ENCODE measurements around the gene MAPKBP1.
"Not testable (repeated sequence)": the region's sequence is repeated elsewhere in the genome, so short reads cannot be mapped to it uniquely, and the experiment has no call there.

MAPKBP1 gene

GRCh38 chr15:41774062-41774881 lies at the start of gene MAPKBP1:
MAPKBP1 (plus strand) TSS chr15:41774484; CDS start chr15:41775276, 792 bp downstream.
- DNase-seq = peak; percentile 94 to 97 (median 95)

GRCh38 chr15:41727143-41727542 lies 47.1 kb upstream of the MAPKBP1 start:
- DNase-seq = no peak

- not testable (repeated sequence) for DNase-seq
Observed at GRCh38 chr15:41728061-41728460, 46.2 kb upstream of the MAPKBP1 start.

- DNase-seq = no peak
Observed at GRCh38 chr15:41730543-41730942, 43.7 kb upstream of the MAPKBP1 start.

- DNase-seq = no peak
Observed at GRCh38 chr15:41732483-41732882, 41.8 kb upstream of the MAPKBP1 start.

- DNase-seq = no peak
Observed at GRCh38 chr15:41734079-41734478, 40.2 kb upstream of the MAPKBP1 start.

GRCh38 chr15:41735046-41735445 lies 39.2 kb upstream of the MAPKBP1 start:
- no peak for DNase-seq

GRCh38 chr15:41735492-41735891 lies 38.8 kb upstream of the MAPKBP1 start:
- DNase-seq = not testable (repeated sequence)

GRCh38 chr15:41746802-41747201 lies 27.5 kb upstream of the MAPKBP1 start:
- no peak for DNase-seq

GRCh38 chr15:41756198-41756597 lies 18.1 kb upstream of the MAPKBP1 start:
- DNase-seq = no peak

- peak; percentile 9 to 61 (median 47) for DNase-seq
Observed at GRCh38 chr15:41772720-41773331, 1.5 kb upstream of the MAPKBP1 start.

- peak in 1 of 3 experiments; percentile 31 for DNase-seq
Observed at GRCh38 chr15:41773332-41773728, 954 bp upstream of the MAPKBP1 start.

- DNase-seq = no peak
Observed at GRCh38 chr15:41773729-41774061, 589 bp upstream of the MAPKBP1 start.

- DNase-seq = no peak
Observed at GRCh38 chr15:41774882-41775417, 666 bp downstream of the MAPKBP1 start.

- peak in 2 of 3 experiments; percentile 7 to 11 for DNase-seq
Observed at GRCh38 chr15:41775651-41776050, 1.4 kb downstream of the MAPKBP1 start.

GRCh38 chr15:41777421-41777973 lies 3.2 kb downstream of the MAPKBP1 start:
- peak in 1 of 3 experiments; percentile 8 for DNase-seq

- no peak for DNase-seq
Observed at GRCh38 chr15:41778521-41778920, 4.2 kb downstream of the MAPKBP1 start.

GRCh38 chr15:41779662-41780157 lies 5.4 kb downstream of the MAPKBP1 start:
- peak in 1 of 3 experiments; percentile 49 for DNase-seq

- no peak for DNase-seq
Observed at GRCh38 chr15:41780266-41780665, 6.0 kb downstream of the MAPKBP1 start.

- DNase-seq = no peak
Observed at GRCh38 chr15:41780727-41781126, 6.4 kb downstream of the MAPKBP1 start.

GRCh38 chr15:41782371-41783282 lies 8.3 kb downstream of the MAPKBP1 start:
- DNase-seq = no peak

- no peak for DNase-seq
Observed at GRCh38 chr15:41783296-41783695, 9.0 kb downstream of the MAPKBP1 start.
